Liver (tissue), 3 donors: ENCODE measurements around the gene SLITRK2.

Experiments
- EGR1 ChIP-seq, 2 donors: IDR thresholded peaks; 2 replicates each; pipeline ENCODE4 v1.6.1; 2016 to 2018; ENCODE audit warnings: antibody characterized with exemption in 2 of 2, low read depth in 2 of 2
- GABPA ChIP-seq, 2 donors: IDR thresholded peaks in 1 of 2; conservative IDR thresholded peaks in 1 of 2; 2 replicates each; pipeline ENCODE4 v1.6.1; 2016; ENCODE audit warnings: antibody characterized with exemption in 2 of 2, mild to moderate bottlenecking in 1 of 2, moderate library complexity in 1 of 2
- HNF4G ChIP-seq: IDR thresholded peaks from 2 replicates; pipeline ENCODE4 v1.6.1; 2016; ENCODE audit warnings: antibody characterized with exemption
- NR2F2 ChIP-seq: IDR thresholded peaks from 2 replicates; pipeline ENCODE4 v1.6.1; 2016; ENCODE audit warnings: antibody characterized with exemption
- RAD21 ChIP-seq, 2 donors: IDR thresholded peaks; 2 replicates each; pipeline ENCODE4 v1.6.1; 2016; ENCODE audit warnings: antibody characterized with exemption in 2 of 2, mild to moderate bottlenecking in 2 of 2
- RXRA ChIP-seq, 2 donors: IDR thresholded peaks; 2 replicates each; pipeline ENCODE4 v1.6.1; 2017 to 2018; ENCODE audit warnings: antibody characterized with exemption in 2 of 2, mild to moderate bottlenecking in 1 of 2
- SP1 ChIP-seq: IDR thresholded peaks from 2 replicates; pipeline ENCODE4 v1.6.1; 2018; ENCODE audit warnings: antibody characterized with exemption, mild to moderate bottlenecking
- TAF1 ChIP-seq: conservative IDR thresholded peaks from 2 replicates; pipeline ENCODE4 v1.6.1; 2016; ENCODE audit warnings: antibody characterized with exemption, mild to moderate bottlenecking
- YY1 ChIP-seq: IDR thresholded peaks from 2 replicates; pipeline ENCODE4 v1.6.1; 2016; ENCODE audit warnings: antibody characterized with exemption, mild to moderate bottlenecking
- TF ChIP-seq, protein P1 (sequence below): IDR thresholded peaks from 2 replicates; pipeline ENCODE4 v1.6.1; 2016; ENCODE audit warnings: antibody characterized with exemption, mild to moderate bottlenecking
- TF ChIP-seq, protein P2 (sequence below): fragments of 150-350 bp; IDR thresholded peaks from 2 replicates; pipeline ENCODE4 v1.5.1; 2017; ENCODE audit warnings: improper control_type of control experiment, low read depth, low read length; ENCODE audit not compliant: missing input control
- TF ChIP-seq, protein P3 (sequence below): IDR thresholded peaks from 2 replicates; pipeline ENCODE4 v1.6.1; 2016; ENCODE audit warnings: antibody characterized with exemption
- TF ChIP-seq, protein P4 (sequence below): IDR thresholded peaks from 2 replicates; pipeline ENCODE4 v1.6.1; 2016; ENCODE audit warnings: antibody characterized with exemption
- TF ChIP-seq, protein P5 (sequence below): IDR thresholded peaks from 2 replicates; pipeline ENCODE4 v1.6.1; 2016; ENCODE audit warnings: antibody characterized with exemption
- donor health status: healthy.
- donor health status: healthy.

DNA sequence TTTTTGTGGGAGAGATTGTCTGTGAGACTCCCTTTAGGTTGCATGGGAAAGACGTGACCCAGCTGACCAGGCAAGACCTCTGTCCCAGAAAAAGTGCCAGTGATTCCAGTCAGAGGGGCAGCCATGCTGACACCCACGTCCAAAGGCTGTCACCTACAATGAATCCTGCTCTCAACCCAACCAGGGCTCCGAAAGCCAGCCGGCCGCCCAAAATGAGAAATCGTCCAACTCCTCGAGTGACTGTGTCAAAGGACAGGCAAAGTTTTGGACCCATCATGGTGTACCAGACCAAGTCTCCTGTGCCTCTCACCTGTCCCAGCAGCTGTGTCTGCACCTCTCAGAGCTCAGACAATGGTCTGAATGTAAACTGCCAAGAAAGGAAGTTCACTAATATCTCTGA, 5.5 kb downstream of the SLITRK2 start:
- TF ChIP-seq, protein P1, sequence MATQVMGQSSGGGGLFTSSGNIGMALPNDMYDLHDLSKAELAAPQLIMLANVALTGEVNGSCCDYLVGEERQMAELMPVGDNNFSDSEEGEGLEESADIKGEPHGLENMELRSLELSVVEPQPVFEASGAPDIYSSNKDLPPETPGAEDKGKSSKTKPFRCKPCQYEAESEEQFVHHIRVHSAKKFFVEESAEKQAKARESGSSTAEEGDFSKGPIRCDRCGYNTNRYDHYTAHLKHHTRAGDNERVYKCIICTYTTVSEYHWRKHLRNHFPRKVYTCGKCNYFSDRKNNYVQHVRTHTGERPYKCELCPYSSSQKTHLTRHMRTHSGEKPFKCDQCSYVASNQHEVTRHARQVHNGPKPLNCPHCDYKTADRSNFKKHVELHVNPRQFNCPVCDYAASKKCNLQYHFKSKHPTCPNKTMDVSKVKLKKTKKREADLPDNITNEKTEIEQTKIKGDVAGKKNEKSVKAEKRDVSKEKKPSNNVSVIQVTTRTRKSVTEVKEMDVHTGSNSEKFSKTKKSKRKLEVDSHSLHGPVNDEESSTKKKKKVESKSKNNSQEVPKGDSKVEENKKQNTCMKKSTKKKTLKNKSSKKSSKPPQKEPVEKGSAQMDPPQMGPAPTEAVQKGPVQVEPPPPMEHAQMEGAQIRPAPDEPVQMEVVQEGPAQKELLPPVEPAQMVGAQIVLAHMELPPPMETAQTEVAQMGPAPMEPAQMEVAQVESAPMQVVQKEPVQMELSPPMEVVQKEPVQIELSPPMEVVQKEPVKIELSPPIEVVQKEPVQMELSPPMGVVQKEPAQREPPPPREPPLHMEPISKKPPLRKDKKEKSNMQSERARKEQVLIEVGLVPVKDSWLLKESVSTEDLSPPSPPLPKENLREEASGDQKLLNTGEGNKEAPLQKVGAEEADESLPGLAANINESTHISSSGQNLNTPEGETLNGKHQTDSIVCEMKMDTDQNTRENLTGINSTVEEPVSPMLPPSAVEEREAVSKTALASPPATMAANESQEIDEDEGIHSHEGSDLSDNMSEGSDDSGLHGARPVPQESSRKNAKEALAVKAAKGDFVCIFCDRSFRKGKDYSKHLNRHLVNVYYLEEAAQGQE, result no peak
- TF ChIP-seq, protein P2, sequence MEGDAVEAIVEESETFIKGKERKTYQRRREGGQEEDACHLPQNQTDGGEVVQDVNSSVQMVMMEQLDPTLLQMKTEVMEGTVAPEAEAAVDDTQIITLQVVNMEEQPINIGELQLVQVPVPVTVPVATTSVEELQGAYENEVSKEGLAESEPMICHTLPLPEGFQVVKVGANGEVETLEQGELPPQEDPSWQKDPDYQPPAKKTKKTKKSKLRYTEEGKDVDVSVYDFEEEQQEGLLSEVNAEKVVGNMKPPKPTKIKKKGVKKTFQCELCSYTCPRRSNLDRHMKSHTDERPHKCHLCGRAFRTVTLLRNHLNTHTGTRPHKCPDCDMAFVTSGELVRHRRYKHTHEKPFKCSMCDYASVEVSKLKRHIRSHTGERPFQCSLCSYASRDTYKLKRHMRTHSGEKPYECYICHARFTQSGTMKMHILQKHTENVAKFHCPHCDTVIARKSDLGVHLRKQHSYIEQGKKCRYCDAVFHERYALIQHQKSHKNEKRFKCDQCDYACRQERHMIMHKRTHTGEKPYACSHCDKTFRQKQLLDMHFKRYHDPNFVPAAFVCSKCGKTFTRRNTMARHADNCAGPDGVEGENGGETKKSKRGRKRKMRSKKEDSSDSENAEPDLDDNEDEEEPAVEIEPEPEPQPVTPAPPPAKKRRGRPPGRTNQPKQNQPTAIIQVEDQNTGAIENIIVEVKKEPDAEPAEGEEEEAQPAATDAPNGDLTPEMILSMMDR, result no peak
- TF ChIP-seq, protein P3, sequence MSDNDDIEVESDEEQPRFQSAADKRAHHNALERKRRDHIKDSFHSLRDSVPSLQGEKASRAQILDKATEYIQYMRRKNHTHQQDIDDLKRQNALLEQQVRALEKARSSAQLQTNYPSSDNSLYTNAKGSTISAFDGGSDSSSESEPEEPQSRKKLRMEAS, result no peak
- TF ChIP-seq SP1, result no peak
- TF ChIP-seq TAF1, result no peak
- TF ChIP-seq HNF4G, result no peak
- no peak for TF ChIP-seq RAD21 (IDR thresholded peaks at IDR 0.05)
- no peak for TF ChIP-seq EGR1 (IDR thresholded peaks at IDR 0.05; ENCODE audit: low read depth in 2 of 2)
- TF ChIP-seq NR2F2, result no peak
- no peak for TF ChIP-seq GABPA (IDR thresholded peaks at IDR 0.05 in 1 of 2, conservative IDR thresholded peaks at IDR 0.05 in 1 of 2)
- TF ChIP-seq YY1, result no peak
- TF ChIP-seq, protein P4, sequence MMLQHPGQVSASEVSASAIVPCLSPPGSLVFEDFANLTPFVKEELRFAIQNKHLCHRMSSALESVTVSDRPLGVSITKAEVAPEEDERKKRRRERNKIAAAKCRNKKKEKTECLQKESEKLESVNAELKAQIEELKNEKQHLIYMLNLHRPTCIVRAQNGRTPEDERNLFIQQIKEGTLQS, result no peak
- TF ChIP-seq RXRA (IDR thresholded peaks at IDR 0.05), result no peak
- TF ChIP-seq, protein P5, sequence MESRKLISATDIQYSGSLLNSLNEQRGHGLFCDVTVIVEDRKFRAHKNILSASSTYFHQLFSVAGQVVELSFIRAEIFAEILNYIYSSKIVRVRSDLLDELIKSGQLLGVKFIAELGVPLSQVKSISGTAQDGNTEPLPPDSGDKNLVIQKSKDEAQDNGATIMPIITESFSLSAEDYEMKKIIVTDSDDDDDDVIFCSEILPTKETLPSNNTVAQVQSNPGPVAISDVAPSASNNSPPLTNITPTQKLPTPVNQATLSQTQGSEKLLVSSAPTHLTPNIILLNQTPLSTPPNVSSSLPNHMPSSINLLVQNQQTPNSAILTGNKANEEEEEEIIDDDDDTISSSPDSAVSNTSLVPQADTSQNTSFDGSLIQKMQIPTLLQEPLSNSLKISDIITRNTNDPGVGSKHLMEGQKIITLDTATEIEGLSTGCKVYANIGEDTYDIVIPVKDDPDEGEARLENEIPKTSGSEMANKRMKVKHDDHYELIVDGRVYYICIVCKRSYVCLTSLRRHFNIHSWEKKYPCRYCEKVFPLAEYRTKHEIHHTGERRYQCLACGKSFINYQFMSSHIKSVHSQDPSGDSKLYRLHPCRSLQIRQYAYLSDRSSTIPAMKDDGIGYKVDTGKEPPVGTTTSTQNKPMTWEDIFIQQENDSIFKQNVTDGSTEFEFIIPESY, result no peak
